Keratinocyte (primary cell): ENCODE data around the gene SPATC1L. TPM values are rescaled to one million over a fixed set of nuclear protein-coding genes. Genes with fewer than 3 reads are reported as not detected.

ENCODE experiments used
- DNase-seq: peaks from one replicate; pipeline ENCODE4 v3.0.0-alpha.2; 2011; ENCODE audit warnings: low read depth, missing footprints, low spot score
- FAIRE-seq: peaks from 2 replicates; lab custom pipeline; 2011; peaks lifted over from hg19 to GRCh38; lab: Jason Lieb, UNC
- H2AFZ ChIP-seq: 2 replicates; pipeline ENCODE4 v1.6.0; 2012; ENCODE audit warnings: low read length, control low read depth, inconsistent platforms; ENCODE audit not compliant: control insufficient read depth
- H3K27ac ChIP-seq: 2 replicates; pipeline ENCODE4 v1.5.1; 2011; ENCODE audit warnings: low read length; ENCODE audit not compliant: control insufficient read depth, insufficient read depth
- H3K27me3 ChIP-seq: 3 replicates; pipeline ENCODE4 v1.6.0; 2011; ENCODE audit warnings: low read length; ENCODE audit not compliant: control insufficient read depth, insufficient read depth; ENCODE audit errors: extremely low read depth
- H3K36me3 ChIP-seq, 2 experiments: 2 replicates in 1 of 2; 3 replicates in 1 of 2; pipeline ENCODE4 v1.5.1; 2011; ENCODE audit warnings: low read length in 2 of 2, mild to moderate bottlenecking in 1 of 2; ENCODE audit not compliant: control insufficient read depth in 2 of 2, insufficient read depth in 2 of 2; ENCODE audit errors: extremely low read depth in 1 of 2
- H3K4me1 ChIP-seq: 3 replicates; pipeline ENCODE4 v1.5.1; 2011; ENCODE audit warnings: low read length; ENCODE audit not compliant: control insufficient read depth, insufficient read depth; ENCODE audit errors: extremely low read depth
- H3K4me2 ChIP-seq: 3 replicates; pipeline ENCODE4 v1.6.0; 2011; ENCODE audit warnings: low read depth, low read length; ENCODE audit not compliant: control insufficient read depth, insufficient read depth; ENCODE audit errors: extremely low read depth
- H3K4me3 ChIP-seq, 3 experiments: fragments of 200-600 bp in 1 of 3; sonication (generic) in 1 of 3; 2 replicates in 2 of 3; 3 replicates in 1 of 3; pipeline ENCODE4 v1.5.1; 2011 to 2016; ENCODE audit warnings: low read length in 3 of 3, mild to moderate bottlenecking in 3 of 3, control low read depth in 2 of 3, inconsistent platforms in 1 of 3, low read depth in 1 of 3, mixed read lengths in 1 of 3, mixed run types in 1 of 3, moderate library complexity in 1 of 3; ENCODE audit not compliant: control insufficient read depth in 2 of 3, insufficient read depth in 2 of 3; ENCODE audit errors: extremely low read depth in 1 of 3
- H3K79me2 ChIP-seq: 2 replicates; pipeline ENCODE4 v1.6.0; 2012; ENCODE audit warnings: low read length; ENCODE audit not compliant: control insufficient read depth, insufficient read depth
- H3K9ac ChIP-seq: 3 replicates; pipeline ENCODE4 v1.6.0; 2011; ENCODE audit warnings: low read length; ENCODE audit not compliant: control insufficient read depth, insufficient read depth; ENCODE audit errors: extremely low read depth
- H3K9me1 ChIP-seq: 3 replicates; pipeline ENCODE4 v1.6.0; 2011; ENCODE audit warnings: low read length; ENCODE audit not compliant: control insufficient read depth, insufficient read depth; ENCODE audit errors: extremely low read depth
- H3K9me3 ChIP-seq: 2 replicates; pipeline ENCODE4 v1.5.1; 2012; ENCODE audit warnings: low read depth, low read length; ENCODE audit not compliant: control insufficient read depth
- H4K20me1 ChIP-seq: 3 replicates; pipeline ENCODE4 v1.6.0; 2011; ENCODE audit warnings: low read length; ENCODE audit not compliant: control insufficient read depth, insufficient read depth; ENCODE audit errors: extremely low read depth
- EZH2 ChIP-seq: IDR thresholded peaks from one replicate; pipeline ENCODE4 v1.6.1; 2012; ENCODE audit warnings: inconsistent platforms, mild to moderate bottlenecking, low read length, moderate library complexity
- dilution Hi-C: fragments of 300-500 bp; cut with MboI; formaldehyde crosslinking; loops from one replicate; pipeline ENCODE4 v1.7.0; 2020; ENCODE audit warnings: low sequenced_read_pairs; ENCODE audit not compliant: extremely low pct_ligation_motif_present
- polyA plus RNA-seq, 5 experiments: library from polyadenylated mRNA; depleted of rRNA in 3 of 5; stranded (reverse) in 3 of 5; stranded (forward) in 1 of 5; unstranded in 1 of 5; fragments of >200 nt; gene quantifications; 1 replicate in 1 of 5; 2 replicates in 3 of 5; 3 replicates in 1 of 5; pipeline versions ENCODE4 v1.2.1 to v1.2.3, GENCODE V29; 2011 to 2012; ENCODE audit warnings: missing spikeins in 2 of 5, low read depth in 1 of 5, low replicate concordance in 1 of 5
- TF ChIP-seq, protein P1 (sequence below), 3 experiments: IDR thresholded peaks in 1 of 3; conservative IDR thresholded peaks in 1 of 3; optimal IDR thresholded peaks in 1 of 3; 2 replicates in 2 of 3; 3 replicates in 1 of 3; pipeline versions ENCODE3 to v1.5.1; 2011; ENCODE audit warnings: low read length in 3 of 3, mild to moderate bottlenecking in 3 of 3, moderate library complexity in 2 of 3, control low read depth in 1 of 3, inconsistent platforms in 1 of 3; ENCODE audit not compliant: insufficient read depth in 2 of 3; ENCODE audit errors: extremely low read depth in 1 of 3

SPATC1L gene
- polyA plus RNA-seq, 1 donor (not counting 4 experiments of a cell fraction or from before 2014, with no cell fraction given) = 1.3 TPM

DNA sequence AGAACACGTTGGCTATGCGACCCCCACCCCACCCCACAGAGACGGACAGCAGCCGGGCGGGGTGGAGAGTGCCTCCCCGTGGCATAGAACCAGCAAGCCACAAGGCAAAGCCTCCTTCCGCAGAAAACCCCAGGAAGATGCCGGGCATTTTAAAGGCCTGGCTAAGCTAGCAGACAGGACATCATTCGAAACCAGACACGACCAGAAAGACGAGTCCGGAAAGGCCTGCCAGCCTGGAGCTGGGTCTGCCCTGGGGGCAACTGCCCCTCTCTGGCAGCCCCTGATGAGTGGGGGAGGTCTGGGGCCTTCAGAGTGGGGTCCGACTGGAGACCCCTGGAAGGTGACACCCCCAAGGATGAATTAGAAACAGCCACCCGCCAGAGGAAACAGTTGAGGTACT is 37.4 kb downstream of the SPATC1L start:
- no peak overlapping the region for H3K4me2 ChIP-seq
- H3K4me3 ChIP-seq = no peak overlapping the region
- no peak for FAIRE-seq
- no peaks in the 10 kb centered on the region for H3K4me1 ChIP-seq
- H3K27ac ChIP-seq = no peak overlapping the region
- H3K9me1 ChIP-seq = no peaks in the 10 kb centered on the region
- no peaks in the 10 kb centered on the region for H3K79me2 ChIP-seq
- H3K36me3 ChIP-seq = no peaks in the 10 kb centered on the region
- no peaks in the 10 kb centered on the region for H3K27me3 ChIP-seq
- TF ChIP-seq, protein P1, sequence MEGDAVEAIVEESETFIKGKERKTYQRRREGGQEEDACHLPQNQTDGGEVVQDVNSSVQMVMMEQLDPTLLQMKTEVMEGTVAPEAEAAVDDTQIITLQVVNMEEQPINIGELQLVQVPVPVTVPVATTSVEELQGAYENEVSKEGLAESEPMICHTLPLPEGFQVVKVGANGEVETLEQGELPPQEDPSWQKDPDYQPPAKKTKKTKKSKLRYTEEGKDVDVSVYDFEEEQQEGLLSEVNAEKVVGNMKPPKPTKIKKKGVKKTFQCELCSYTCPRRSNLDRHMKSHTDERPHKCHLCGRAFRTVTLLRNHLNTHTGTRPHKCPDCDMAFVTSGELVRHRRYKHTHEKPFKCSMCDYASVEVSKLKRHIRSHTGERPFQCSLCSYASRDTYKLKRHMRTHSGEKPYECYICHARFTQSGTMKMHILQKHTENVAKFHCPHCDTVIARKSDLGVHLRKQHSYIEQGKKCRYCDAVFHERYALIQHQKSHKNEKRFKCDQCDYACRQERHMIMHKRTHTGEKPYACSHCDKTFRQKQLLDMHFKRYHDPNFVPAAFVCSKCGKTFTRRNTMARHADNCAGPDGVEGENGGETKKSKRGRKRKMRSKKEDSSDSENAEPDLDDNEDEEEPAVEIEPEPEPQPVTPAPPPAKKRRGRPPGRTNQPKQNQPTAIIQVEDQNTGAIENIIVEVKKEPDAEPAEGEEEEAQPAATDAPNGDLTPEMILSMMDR (optimal IDR thresholded peaks at IDR 0.05 in 1 of 3, IDR thresholded peaks at IDR 0.05 in 1 of 3, conservative IDR thresholded peaks at IDR 0.05 in 1 of 3; ENCODE audit: extremely low read depth in 1 of 3, insufficient read depth in 2 of 3, low read length in 3 of 3) = no peak
- no peak for TF ChIP-seq EZH2
- no peaks in the 10 kb centered on the region for H3K9me3 ChIP-seq
- no peak overlapping the region for H3K9ac ChIP-seq
- dilution Hi-C loops = no loop called here
- no peaks in the 10 kb centered on the region for H4K20me1 ChIP-seq
- no peak overlapping the region for H2AFZ ChIP-seq
- no peak for DNase-seq

DNA sequence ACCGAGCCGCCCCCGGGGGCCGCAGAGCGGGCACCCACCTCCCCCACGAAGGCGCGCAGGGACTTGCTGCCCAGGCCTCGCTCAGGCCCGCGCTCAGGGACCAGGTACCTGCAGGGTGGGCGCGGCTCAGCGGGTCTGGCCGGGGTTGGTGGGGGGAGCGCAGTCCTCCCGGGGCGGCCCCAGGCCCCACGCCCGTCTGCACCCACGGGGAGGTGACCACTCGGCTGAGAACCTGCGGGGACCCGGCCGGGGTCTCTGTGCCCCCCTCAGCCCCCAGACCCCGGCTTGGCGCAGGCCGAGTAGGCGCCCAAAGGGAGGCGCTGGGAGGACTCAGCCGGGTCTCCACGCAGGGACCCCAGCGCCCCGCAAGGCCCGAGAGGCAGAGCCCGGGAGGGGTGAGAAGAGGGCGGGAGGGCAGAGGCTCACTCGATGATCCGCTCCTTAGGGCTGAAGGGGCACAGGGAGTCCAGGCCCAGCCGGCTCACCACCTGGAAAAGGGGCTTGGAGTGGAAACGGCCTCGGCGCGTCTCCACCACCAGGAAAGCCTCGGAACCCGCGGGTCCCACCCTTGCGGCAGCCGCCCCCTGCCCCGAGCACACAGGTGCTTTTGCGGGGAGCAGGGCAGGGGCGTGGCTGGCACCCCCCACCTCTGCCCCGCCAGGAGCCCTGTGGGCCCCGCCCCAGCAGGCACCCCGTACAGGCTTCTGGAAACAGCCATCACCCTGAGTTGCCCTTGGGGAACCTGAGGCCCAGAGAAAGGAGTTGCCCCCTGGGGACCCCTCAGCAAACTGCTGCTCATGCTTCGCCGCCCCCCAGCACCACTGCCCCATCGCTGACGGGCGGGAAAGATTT is 38.2 kb downstream of the SPATC1L start:
- dilution Hi-C loops = no loop called here
- Histone ChIP-seq H3K4me1 (no peaks in the 10 kb centered on the region), H3K9ac (no peak overlapping the region), H2AFZ (no peak overlapping the region), H3K79me2 (no peaks in the 10 kb centered on the region), H3K27me3 (no peaks in the 10 kb centered on the region), H3K4me2 (no peak overlapping the region), H3K27ac (no peak overlapping the region), H3K4me3 (no peak overlapping the region), H3K9me3 (no peaks in the 10 kb centered on the region), H4K20me1 (no peaks in the 10 kb centered on the region), H3K36me3 (no peaks in the 10 kb centered on the region), H3K9me1 (no peaks in the 10 kb centered on the region)
- TF ChIP-seq, protein P1 (optimal IDR thresholded peaks at IDR 0.05 in 1 of 3, IDR thresholded peaks at IDR 0.05 in 1 of 3, conservative IDR thresholded peaks at IDR 0.05 in 1 of 3; ENCODE audit: extremely low read depth in 1 of 3, insufficient read depth in 2 of 3, low read length in 3 of 3) = no peak
- no peak for TF ChIP-seq EZH2
- FAIRE-seq (no peak), DNase-seq (no peak)
